H1 (cell line): ENCODE data around the gene TYR.
"Not testable (repeated sequence)": the region's sequence is repeated elsewhere in the genome, so short reads cannot be mapped to it uniquely, and the experiment has no call there.

Experiments
- BACH1 ChIP-seq: IDR thresholded peaks from 2 replicates; pipeline ENCODE4 v1.6.1; 2012; ENCODE audit warnings: low read length, improper control_type of control experiment
- BCL11A ChIP-seq, 2 experiments: IDR thresholded peaks; one replicate each; pipeline ENCODE4 v1.6.1; 2011; ENCODE audit warnings: low read depth in 2 of 2, low read length in 2 of 2, mild to moderate bottlenecking in 2 of 2
- CBX8 ChIP-seq: fragments of 300-800, 300-1000 bp; sonication (generic); IDR thresholded peaks from 2 replicates; pipeline ENCODE4 v1.7.1; 2016; ENCODE audit warnings: low read depth, low read length, borderline replicate concordance
- EGR1 ChIP-seq: IDR thresholded peaks from 2 replicates; pipeline ENCODE4 v1.6.1; 2011; ENCODE audit warnings: low read depth, low read length, borderline replicate concordance
- FOSL1 ChIP-seq: IDR thresholded peaks from 2 replicates; pipeline ENCODE4 v1.6.1; 2011; ENCODE audit warnings: mild to moderate bottlenecking, low read depth, low read length, moderate library complexity; ENCODE audit not compliant: insufficient read depth
- PHF8 ChIP-seq: fragments of 200-600 bp; sonication (generic); conservative IDR thresholded peaks from 2 replicates; pipeline ENCODE4 v1.7.1; 2012; ENCODE audit warnings: low read depth, mild to moderate bottlenecking, inconsistent platforms, low read length, moderate library complexity
- POLR2A ChIP-seq, 2 experiments: IDR thresholded peaks; 1 replicate in 1 of 2; 2 replicates in 1 of 2; pipeline ENCODE4 v1.6.1; 2011; ENCODE audit warnings: low read depth in 2 of 2, low read length in 2 of 2, mild to moderate bottlenecking in 2 of 2; ENCODE audit errors: control extremely low read depth in 1 of 2
- POLR2AphosphoS5 ChIP-seq: IDR thresholded peaks from 2 replicates; pipeline ENCODE4 v1.6.1; 2011; ENCODE audit warnings: low read depth, low read length
- YY1 ChIP-seq: IDR thresholded peaks from 2 replicates; pipeline ENCODE4 v1.6.1; 2011; ENCODE audit warnings: low read depth, mild to moderate bottlenecking, low read length
- ZNF274 ChIP-seq: IDR thresholded peaks from 2 replicates; pipeline ENCODE4 v1.7.0; 2012; ENCODE audit warnings: low read length, borderline replicate concordance; ENCODE audit errors: extremely low read depth
- TF ChIP-seq, protein P1 (sequence below), 3 experiments: IDR thresholded peaks; 1 replicate in 2 of 3; 2 replicates in 1 of 3; pipeline versions ENCODE4 v1.5.1 to v1.6.1; 2011; ENCODE audit warnings: low read length in 3 of 3, mild to moderate bottlenecking in 3 of 3, inconsistent platforms in 2 of 3, low read depth in 1 of 3, moderate library complexity in 1 of 3; ENCODE audit not compliant: insufficient read depth in 1 of 3; ENCODE audit errors: control extremely low read depth in 1 of 3
- TF ChIP-seq, protein P2 (sequence below): IDR thresholded peaks from 2 replicates; pipeline ENCODE4 v1.6.1; 2011; ENCODE audit warnings: low read length, improper control_type of control experiment

- TF ChIP-seq, protein P1, sequence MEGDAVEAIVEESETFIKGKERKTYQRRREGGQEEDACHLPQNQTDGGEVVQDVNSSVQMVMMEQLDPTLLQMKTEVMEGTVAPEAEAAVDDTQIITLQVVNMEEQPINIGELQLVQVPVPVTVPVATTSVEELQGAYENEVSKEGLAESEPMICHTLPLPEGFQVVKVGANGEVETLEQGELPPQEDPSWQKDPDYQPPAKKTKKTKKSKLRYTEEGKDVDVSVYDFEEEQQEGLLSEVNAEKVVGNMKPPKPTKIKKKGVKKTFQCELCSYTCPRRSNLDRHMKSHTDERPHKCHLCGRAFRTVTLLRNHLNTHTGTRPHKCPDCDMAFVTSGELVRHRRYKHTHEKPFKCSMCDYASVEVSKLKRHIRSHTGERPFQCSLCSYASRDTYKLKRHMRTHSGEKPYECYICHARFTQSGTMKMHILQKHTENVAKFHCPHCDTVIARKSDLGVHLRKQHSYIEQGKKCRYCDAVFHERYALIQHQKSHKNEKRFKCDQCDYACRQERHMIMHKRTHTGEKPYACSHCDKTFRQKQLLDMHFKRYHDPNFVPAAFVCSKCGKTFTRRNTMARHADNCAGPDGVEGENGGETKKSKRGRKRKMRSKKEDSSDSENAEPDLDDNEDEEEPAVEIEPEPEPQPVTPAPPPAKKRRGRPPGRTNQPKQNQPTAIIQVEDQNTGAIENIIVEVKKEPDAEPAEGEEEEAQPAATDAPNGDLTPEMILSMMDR (IDR thresholded peaks at IDR 0.05; ENCODE audit: control extremely low read depth in 1 of 3, insufficient read depth in 1 of 3, low read depth in 1 of 3, low read length in 3 of 3): not testable (repeated sequence)
- not testable (repeated sequence) for TF ChIP-seq EGR1; CBX8; ZNF274; POLR2A (IDR thresholded peaks at IDR 0.05; ENCODE audit: control extremely low read depth in 1 of 2, low read depth in 2 of 2, low read length in 2 of 2); PHF8; FOSL1; YY1; BCL11A (IDR thresholded peaks at IDR 0.05; ENCODE audit: low read depth in 2 of 2, low read length in 2 of 2); BACH1; POLR2AphosphoS5
- TF ChIP-seq, protein P2, sequence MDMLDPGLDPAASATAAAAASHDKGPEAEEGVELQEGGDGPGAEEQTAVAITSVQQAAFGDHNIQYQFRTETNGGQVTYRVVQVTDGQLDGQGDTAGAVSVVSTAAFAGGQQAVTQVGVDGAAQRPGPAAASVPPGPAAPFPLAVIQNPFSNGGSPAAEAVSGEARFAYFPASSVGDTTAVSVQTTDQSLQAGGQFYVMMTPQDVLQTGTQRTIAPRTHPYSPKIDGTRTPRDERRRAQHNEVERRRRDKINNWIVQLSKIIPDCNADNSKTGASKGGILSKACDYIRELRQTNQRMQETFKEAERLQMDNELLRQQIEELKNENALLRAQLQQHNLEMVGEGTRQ: not testable (repeated sequence)
Observed at GRCh38 chr11:89288004-89288403, 110.3 kb downstream of the TYR start.
